Ascending aorta (tissue), 2 donors: ENCODE data around the gene ITPK1. TPM values are rescaled to one million over a fixed set of nuclear protein-coding genes. Genes with fewer than 3 reads are reported as not detected.
"Not testable (repeated sequence)": the region's sequence is repeated elsewhere in the genome, so short reads cannot be mapped to it uniquely, and the experiment has no call there.

Experiments
- DNase-seq, 2 donors: peaks; one replicate each; pipeline ENCODE4 v3.0.0-alpha.2; 2019; ENCODE audit warnings: low spot score in 2 of 2
- H3K27ac ChIP-seq, 2 donors: fragments of 200-600 bp; sonication (generic); one replicate each; pipeline ENCODE4 v1.5.1; 2016 to 2017; ENCODE audit warnings: mild to moderate bottlenecking in 1 of 2
- H3K27me3 ChIP-seq: fragments of 200-600 bp; sonication (generic); one replicate; pipeline ENCODE4 v1.5.1; 2017
- H3K36me3 ChIP-seq, 2 donors: fragments of 200-600 bp; sonication (generic); one replicate each; pipeline ENCODE4 v1.5.1; 2016
- H3K4me1 ChIP-seq, 2 donors: fragments of 200-600 bp; sonication (generic); one replicate each; pipeline ENCODE4 v1.5.1; 2016 to 2017; ENCODE audit warnings: mild to moderate bottlenecking in 1 of 2
- H3K4me3 ChIP-seq, 2 donors: fragments of 200-600 bp; sonication (generic); one replicate each; pipeline ENCODE4 v1.5.1; 2016 to 2017; ENCODE audit warnings: mild to moderate bottlenecking in 1 of 2
- H3K9me3 ChIP-seq, 2 donors: fragments of 200-600 bp; sonication (generic); one replicate each; pipeline ENCODE4 v1.5.1; 2016
- intact Hi-C: fragments of 100-400 bp; cut with DNase I; formaldehyde crosslinking; loops from one replicate; pipeline ENCODE4 v1.15.1; 2023
- total RNA-seq: library from RNA; depleted of rRNA; stranded (reverse); fragments of >200 nt; gene quantifications from one replicate; pipeline ENCODE4 v1.1.0, GENCODE V29; 2016
- TF ChIP-seq, protein P1 (sequence below), 3 experiments: fragments of 200-600 bp in 2 of 3; fragments of 450-650 bp in 1 of 3; sonication (generic) in 2 of 3; IDR thresholded peaks; one replicate each; pipeline ENCODE4 v1.5.1; 2016 to 2019; ENCODE audit warnings: antibody characterized with exemption in 3 of 3, mild to moderate bottlenecking in 1 of 3, moderate library complexity in 1 of 3

The ITPK1 gene
- total RNA-seq, 1 donor from 2014 or later, result 85.3 TPM

DNA sequence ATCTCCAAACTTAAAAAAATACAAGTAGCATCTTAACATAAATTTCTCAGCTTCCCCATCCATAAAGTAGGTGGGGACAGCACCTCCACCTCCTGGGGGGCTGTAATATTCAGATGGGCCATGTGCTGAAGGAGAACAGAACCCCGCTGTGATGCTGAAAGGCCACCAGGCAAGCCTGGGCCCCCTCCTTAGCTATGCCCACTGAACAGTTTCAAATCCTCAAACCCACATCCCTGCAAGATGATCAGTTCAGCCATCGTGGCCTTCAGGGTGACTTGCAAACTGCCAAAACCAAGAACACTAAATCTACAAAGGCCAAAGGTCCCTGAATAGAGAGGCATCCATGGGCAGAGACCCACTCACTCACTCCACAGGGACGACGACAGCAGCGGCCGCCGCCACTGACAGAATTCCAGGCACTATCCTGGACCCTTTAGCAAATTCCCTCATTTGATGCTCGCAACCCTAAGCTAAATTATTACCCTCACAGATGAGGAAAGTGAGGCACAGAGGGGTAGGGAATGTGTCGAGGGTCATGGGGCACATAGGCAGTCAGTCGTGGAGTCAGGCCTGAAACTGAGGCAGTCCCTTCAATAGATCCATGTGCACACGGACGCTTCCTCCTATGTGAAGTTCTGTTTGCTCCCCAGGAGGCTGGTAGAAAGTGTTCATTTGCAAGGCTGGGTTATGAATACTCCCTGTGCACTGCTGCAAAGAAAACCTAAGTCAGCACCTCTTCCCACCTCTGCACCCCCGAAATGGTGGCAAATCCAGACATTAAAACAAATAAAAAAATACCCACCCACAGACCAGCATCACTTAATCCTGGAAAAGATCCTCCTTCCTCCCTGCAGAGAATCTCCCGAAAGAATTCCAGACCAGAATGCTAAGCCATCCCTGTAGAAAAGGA lies 5.9 kb downstream of the ITPK1 start:
- no peaks in the 10 kb centered on the region for H3K9me3 ChIP-seq
- intact Hi-C loops, result loop anchor here (5.0 kb wide), 3 partner anchors 68 to 138 kb away; no protein-coding TSS in a partner anchor
- TF ChIP-seq, protein P1, sequence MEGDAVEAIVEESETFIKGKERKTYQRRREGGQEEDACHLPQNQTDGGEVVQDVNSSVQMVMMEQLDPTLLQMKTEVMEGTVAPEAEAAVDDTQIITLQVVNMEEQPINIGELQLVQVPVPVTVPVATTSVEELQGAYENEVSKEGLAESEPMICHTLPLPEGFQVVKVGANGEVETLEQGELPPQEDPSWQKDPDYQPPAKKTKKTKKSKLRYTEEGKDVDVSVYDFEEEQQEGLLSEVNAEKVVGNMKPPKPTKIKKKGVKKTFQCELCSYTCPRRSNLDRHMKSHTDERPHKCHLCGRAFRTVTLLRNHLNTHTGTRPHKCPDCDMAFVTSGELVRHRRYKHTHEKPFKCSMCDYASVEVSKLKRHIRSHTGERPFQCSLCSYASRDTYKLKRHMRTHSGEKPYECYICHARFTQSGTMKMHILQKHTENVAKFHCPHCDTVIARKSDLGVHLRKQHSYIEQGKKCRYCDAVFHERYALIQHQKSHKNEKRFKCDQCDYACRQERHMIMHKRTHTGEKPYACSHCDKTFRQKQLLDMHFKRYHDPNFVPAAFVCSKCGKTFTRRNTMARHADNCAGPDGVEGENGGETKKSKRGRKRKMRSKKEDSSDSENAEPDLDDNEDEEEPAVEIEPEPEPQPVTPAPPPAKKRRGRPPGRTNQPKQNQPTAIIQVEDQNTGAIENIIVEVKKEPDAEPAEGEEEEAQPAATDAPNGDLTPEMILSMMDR (IDR thresholded peaks at IDR 0.05), result no peak
- no peak overlapping the region for H3K4me3 ChIP-seq
- H3K36me3 ChIP-seq, result no peaks in the 10 kb centered on the region
- H3K27ac ChIP-seq, result no peak overlapping the region
- no peaks in the 10 kb centered on the region for H3K27me3 ChIP-seq
- H3K4me1 ChIP-seq, result peaks cover 5 to 21% of the 10 kb centered on the region in 2 donors
- DNase-seq, result no peak

DNA sequence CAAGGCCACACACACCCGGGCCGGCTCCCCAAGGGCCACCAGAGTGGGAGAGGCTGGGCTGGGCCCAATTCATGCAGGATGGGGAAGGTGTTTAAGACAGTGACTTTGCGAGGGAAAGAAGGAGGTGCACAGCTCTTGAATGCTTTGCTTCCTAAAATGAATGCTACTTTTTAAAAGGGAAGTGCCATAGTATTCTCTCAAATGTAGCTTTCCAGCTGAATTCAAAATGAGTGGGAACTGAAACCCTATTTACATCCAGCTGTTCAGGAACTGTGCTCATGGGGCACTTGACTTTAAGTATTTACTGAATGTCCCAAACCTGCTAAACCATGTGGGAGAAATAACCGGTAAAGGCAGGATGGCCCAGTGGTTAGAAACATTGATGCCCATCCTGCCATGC lies 7.6 kb downstream of the ITPK1 start:
- intact Hi-C loops, result no loop called here
- peaks cover 0 to 8% of the 10 kb centered on the region in 2 donors for H3K4me1 ChIP-seq

DNA sequence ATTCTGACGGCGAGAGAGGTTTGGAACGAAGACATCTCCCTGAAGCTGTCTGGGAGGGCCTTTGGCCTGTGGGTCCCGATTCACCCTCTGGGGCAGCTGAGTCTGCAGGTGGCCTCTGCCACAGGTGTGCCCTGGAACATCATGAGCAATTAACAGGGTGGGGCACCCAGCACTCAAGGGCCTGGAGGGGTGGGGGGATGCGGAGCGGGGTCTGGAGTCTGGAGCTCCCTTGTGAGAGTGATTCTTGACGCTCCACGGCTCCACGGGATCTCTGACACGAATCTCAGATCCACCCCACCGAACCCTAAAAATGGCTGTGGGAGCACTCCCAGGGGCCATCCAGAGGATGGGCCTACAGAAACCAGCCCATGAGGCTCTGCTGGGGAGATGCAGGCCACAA lies 8.3 kb downstream of the ITPK1 start:
- DNase-seq, result no peak
- Histone ChIP-seq H3K4me3 (no peak overlapping the region), H3K27ac (no peak overlapping the region), H3K4me1 (peaks cover 0 to 1% of the 10 kb centered on the region in 2 donors), H3K9me3 (no peaks in the 10 kb centered on the region), H3K27me3 (no peaks in the 10 kb centered on the region), H3K36me3 (no peaks in the 10 kb centered on the region)
- TF ChIP-seq, protein P1 (IDR thresholded peaks at IDR 0.05), result no peak
- intact Hi-C loops, result no loop called here

More for the DNA sequence above, 7.6 kb downstream of the ITPK1 start:
- Histone ChIP-seq H3K27me3 (no peaks in the 10 kb centered on the region), H3K4me3 (no peak overlapping the region), H3K27ac (no peak overlapping the region), H3K36me3 (no peaks in the 10 kb centered on the region), H3K9me3 (no peaks in the 10 kb centered on the region)
- no peak for DNase-seq
- TF ChIP-seq, protein P1 (IDR thresholded peaks at IDR 0.05), result no peak

DNA sequence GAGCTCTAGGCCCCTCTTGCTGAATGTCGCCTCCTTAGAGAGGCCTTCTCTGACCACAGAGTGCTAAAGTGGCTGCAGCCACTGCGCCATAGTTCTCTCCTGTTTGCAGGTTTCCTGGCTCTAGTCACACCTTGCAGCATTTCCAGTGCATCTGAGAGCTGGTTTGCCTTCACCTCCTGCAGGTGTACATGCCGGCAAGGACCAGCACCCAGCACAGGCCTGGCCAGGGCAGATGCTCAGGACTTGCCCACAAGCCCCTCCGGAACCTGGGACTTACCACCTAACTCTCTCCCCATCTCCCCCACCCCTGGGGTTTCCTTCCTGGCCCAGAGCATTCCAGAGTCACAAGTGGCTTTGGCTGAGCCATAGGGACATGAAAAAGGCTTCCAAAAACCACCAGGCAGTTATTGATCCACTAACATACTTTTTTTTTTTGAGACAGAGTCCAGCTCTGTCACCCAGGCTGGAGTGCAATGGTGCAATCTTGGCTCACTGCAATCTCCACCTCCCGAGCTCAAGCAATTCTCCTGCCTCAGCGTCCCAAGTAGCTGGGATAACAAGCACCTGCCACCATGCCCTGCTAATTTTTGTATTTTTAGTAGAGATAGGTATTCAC lies 9.1 kb downstream of the ITPK1 start:
- H3K9me3 ChIP-seq, result no peaks in the 10 kb centered on the region
- intact Hi-C loops, result no loop called here

DNA sequence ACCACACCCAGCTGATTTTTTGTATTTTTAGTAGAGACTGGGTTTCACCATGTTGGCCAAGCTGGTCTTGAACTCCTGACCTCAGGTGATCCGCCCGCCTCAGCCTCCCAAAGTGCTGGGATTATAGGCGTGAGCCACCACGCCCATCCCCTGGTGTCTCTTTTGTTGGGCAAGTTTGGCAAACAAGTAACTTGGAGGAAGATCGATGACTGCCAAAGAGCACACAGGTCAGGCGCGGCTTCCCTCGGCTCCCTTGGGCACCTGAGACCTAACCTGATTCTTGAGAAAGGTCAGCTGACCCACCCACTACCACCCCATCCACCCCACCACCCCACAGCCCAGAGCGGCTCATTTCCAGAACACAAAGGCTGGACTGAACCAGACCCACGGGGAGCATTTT lies 9.9 kb downstream of the ITPK1 start:
- H3K27ac ChIP-seq, DNase-seq, H3K9me3 ChIP-seq, H3K27me3 ChIP-seq, H3K4me3 ChIP-seq, H3K4me1 ChIP-seq, H3K36me3 ChIP-seq, intact Hi-C loops: not testable (repeated sequence)

More for the DNA sequence above, 9.1 kb downstream of the ITPK1 start:
- H3K4me3 ChIP-seq, result no peak overlapping the region
- no peaks in the 10 kb centered on the region for H3K27me3 ChIP-seq
- DNase-seq, result no peak
- no peaks in the 10 kb centered on the region for H3K36me3 ChIP-seq
- TF ChIP-seq, protein P1 (IDR thresholded peaks at IDR 0.05), result no peak
- no peaks in the 10 kb centered on the region for H3K4me1 ChIP-seq
- no peak overlapping the region for H3K27ac ChIP-seq

DNA sequence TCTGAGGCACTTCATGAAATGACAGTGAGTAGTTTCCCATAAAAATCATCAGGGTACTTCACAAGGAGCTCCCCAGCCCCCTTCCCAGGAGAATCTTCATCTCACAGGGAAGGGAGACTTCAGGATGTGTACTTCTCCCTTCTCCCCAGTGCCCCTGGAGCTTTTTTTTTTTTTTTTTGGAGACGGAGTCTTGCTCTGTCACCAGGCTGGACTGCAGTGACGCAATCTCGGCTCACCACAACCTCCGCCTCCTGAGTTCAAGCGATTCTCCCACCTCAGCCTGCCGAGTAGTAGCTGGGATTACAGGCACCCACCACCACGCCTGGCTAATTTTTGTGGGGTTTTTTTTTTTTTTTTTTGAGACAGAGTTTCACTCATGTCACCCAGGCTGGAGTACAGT lies 10.4 kb downstream of the ITPK1 start:
- no peaks in the 10 kb centered on the region for H3K9me3 ChIP-seq
- intact Hi-C loops, result no loop called here
- H3K4me1 ChIP-seq, result no peaks in the 10 kb centered on the region
- H3K27ac ChIP-seq, result no peak overlapping the region
- no peak overlapping the region for H3K4me3 ChIP-seq
- DNase-seq, result no peak
- no peaks in the 10 kb centered on the region for H3K36me3 ChIP-seq
- TF ChIP-seq, protein P1 (IDR thresholded peaks at IDR 0.05), result no peak
- H3K27me3 ChIP-seq, result no peaks in the 10 kb centered on the region
